Stomach (tissue), 9 donors: ENCODE data around the gene AUTS2. TPM values are rescaled to one million over a fixed set of nuclear protein-coding genes. Genes with fewer than 3 reads are reported as not detected.

Source experiments
- DNase-seq, 2 donors: peaks; one replicate each; pipeline versions ENCODE4 v3.0.0 to v3.0.0-alpha.2; 2013 to 2019
- H3K27ac ChIP-seq, 5 donors: fragments of 200-600 bp in 4 of 5; sonication (generic) in 4 of 5; one replicate each; pipeline ENCODE4 v1.5.1; 2013 to 2019; ENCODE audit warnings: mild to moderate bottlenecking in 1 of 5, moderate library complexity in 1 of 5
- H3K27me3 ChIP-seq, 3 donors: fragments of 200-600 bp; sonication (generic); one replicate each; pipeline ENCODE4 v1.5.1; 2017 to 2019; ENCODE audit warnings: mixed run types in 1 of 3
- H3K36me3 ChIP-seq, 4 donors: fragments of 200-600 bp; sonication (generic); 1 replicate in 3 of 4; 2 replicates in 1 of 4; pipeline ENCODE4 v1.5.1; 2016 to 2019
- H3K4me1 ChIP-seq, 4 donors: fragments of 200-600 bp; sonication (generic); one replicate each; pipeline ENCODE4 v1.5.1; 2016 to 2019
- H3K4me3 ChIP-seq, 4 donors: fragments of 200-600 bp; sonication (generic) in 3 of 4; one replicate each; pipeline ENCODE4 v1.5.1; 2016 to 2019; ENCODE audit warnings: mild to moderate bottlenecking in 1 of 4
- H3K9me3 ChIP-seq, 4 donors: fragments of 200-600 bp; sonication (generic); one replicate each; pipeline ENCODE4 v1.5.1; 2016 to 2019
- EP300 ChIP-seq: sonication (generic); formaldehyde crosslinking; IDR thresholded peaks from one replicate; pipeline ENCODE4 v1.6.1; 2017; ENCODE audit warnings: antibody characterized with exemption
- POLR2A ChIP-seq, 4 donors: fragments of 450-650 bp; IDR thresholded peaks; one replicate each; pipeline ENCODE4 v1.6.1; 2016; ENCODE audit warnings: antibody characterized with exemption in 4 of 4, control low read depth in 2 of 4, mild to moderate bottlenecking in 1 of 4, moderate library complexity in 1 of 4
- POLR2AphosphoS5 ChIP-seq, 3 donors: sonication (generic); formaldehyde crosslinking; IDR thresholded peaks; one replicate each; pipeline ENCODE4 v1.6.1; 2016; ENCODE audit warnings: antibody characterized with exemption in 3 of 3
- WGBS, 5 donors: extraction: QIAGEN DNeasy Blood & Tissue Kit in 3 of 5; methylation state at CpG; one replicate each; pipeline versions ENCODE4 v1.1.5 to v1.1.7; 2013 to 2018; 5-methylcytosine and 5-hydroxymethylcytosine counted together
- intact Hi-C: fragments of 100-400 bp; cut with DNase I; formaldehyde crosslinking; loops from one replicate; pipeline ENCODE4 v1.15.1; 2023; ENCODE audit warnings: low total_unique reads
- polyA plus RNA-seq, 3 donors: library from polyadenylated mRNA; stranded (reverse); fragments of 200-250 nt; gene quantifications; one replicate each; pipeline ENCODE4 v1.2.3, GENCODE V29; 2013
- total RNA-seq, 5 donors: library from RNA; depleted of rRNA; stranded (reverse); fragments of >200 nt; gene quantifications; one replicate each; pipeline versions ENCODE4 v1.1.0 to v1.2.3, GENCODE V29; 2014 to 2016
- TF ChIP-seq, protein P1 (sequence below), 7 experiments: fragments of 450-650 bp in 4 of 7; fragments of 200-600 bp in 3 of 7; sonication (generic) in 3 of 7; IDR thresholded peaks; one replicate each; pipeline ENCODE4 v1.5.1; 2016 to 2019; ENCODE audit warnings: antibody characterized with exemption in 7 of 7, control low read depth in 2 of 7, mild to moderate bottlenecking in 1 of 7
- donor health status: healthy with polysubstance abuse.
- donor health status: Bipolar disorder and iron deficiency.
- donor health status: healthy.

AUTS2 gene
- total and polyA plus RNA-seq, 8 donors, result 3.8 to 90.3 (median 38.1) TPM

DNA sequence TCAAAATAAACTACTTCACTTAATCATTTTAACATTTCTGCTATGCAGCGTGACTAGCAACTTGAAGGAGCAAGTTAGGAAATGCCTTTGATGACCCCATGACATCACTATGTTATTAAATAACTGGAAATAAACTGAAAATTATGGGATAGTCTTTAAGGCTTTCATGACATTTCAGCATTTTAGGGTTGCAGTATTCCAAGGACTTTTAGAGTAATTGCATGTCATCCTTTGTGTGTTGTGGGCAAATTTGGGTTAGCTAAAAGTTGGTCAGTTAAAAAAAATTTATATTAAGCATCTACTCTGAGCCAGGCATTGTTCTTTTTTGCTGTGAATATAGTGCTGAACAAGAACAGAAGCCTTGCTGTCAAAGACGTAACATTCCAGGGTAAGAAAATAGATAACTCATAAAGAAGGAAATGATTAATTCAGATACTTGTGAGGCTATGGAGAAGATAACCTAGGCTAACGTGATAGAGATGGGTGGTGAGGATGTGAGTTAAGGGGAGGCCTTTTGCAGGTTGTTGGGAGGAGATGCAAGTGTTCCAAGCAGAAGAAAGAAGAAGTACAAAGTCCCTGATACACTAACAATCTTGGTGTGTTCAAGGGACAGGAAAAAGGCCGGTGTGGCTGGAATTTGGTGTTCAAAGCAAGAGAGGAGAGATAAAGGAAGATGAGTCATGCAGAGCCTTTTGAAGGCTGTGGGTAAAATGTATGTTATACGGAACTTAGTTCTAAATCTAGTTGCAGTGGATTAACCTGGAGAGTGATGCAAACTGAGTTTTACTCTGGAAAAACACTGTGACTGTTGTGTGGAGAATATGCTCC lies 610.2 kb downstream of the AUTS2 start:
- Histone ChIP-seq H3K27ac (no peak overlapping the region), H3K4me1 (no peaks in the 10 kb centered on the region), H3K36me3 (no peaks in the 10 kb centered on the region), H3K4me3 (no peak overlapping the region), H3K9me3 (no peaks in the 10 kb centered on the region), H3K27me3 (no peaks in the 10 kb centered on the region)
- TF ChIP-seq, protein P1, sequence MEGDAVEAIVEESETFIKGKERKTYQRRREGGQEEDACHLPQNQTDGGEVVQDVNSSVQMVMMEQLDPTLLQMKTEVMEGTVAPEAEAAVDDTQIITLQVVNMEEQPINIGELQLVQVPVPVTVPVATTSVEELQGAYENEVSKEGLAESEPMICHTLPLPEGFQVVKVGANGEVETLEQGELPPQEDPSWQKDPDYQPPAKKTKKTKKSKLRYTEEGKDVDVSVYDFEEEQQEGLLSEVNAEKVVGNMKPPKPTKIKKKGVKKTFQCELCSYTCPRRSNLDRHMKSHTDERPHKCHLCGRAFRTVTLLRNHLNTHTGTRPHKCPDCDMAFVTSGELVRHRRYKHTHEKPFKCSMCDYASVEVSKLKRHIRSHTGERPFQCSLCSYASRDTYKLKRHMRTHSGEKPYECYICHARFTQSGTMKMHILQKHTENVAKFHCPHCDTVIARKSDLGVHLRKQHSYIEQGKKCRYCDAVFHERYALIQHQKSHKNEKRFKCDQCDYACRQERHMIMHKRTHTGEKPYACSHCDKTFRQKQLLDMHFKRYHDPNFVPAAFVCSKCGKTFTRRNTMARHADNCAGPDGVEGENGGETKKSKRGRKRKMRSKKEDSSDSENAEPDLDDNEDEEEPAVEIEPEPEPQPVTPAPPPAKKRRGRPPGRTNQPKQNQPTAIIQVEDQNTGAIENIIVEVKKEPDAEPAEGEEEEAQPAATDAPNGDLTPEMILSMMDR (IDR thresholded peaks at IDR 0.05), result no peak
- TF ChIP-seq EP300 (no peak), POLR2A (IDR thresholded peaks at IDR 0.05) (no peak)
- peak in 1 of 2 donors; percentile 15 for DNase-seq
- 47 to 65% (median 59%) methylated on average over 5 of the region's 5 CpGs for WGBS, 5 donors
- intact Hi-C loops, result no loop called here

DNA sequence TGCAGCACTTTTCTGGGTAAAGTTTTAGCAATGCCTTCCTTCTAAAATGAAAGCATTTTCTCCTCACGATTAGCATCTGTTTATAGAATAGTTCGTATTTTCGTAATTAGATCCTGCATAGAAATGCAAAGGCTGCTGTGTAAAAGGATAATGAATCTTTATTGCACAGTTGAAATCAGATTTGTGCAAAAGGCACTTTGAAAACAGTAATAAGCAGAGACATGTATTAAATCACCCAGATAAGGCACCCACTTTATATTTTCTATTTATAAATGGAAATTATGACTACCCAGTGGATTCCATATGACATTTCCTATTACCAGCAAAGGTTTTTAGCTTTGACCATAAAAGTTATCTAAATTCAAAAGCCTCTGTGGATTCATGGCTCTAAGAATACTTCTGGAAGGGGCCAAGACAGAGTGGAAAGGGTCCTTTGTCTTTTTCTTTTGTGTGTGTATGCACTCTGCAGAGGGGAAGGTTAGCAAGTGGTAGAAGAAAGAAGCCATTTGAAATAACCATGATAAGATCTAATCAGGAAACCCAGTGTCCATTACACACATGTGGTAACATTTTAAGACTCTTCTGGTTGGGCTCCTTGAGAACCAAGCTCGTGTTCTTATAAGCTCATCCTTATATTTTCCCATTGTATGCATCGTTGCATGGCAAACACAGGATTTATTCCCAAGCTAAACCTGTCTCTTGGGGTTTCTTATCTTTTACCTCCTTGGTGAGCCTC lies 612.1 kb downstream of the AUTS2 start:
- DNase-seq, result no peak
- H3K4me3 ChIP-seq, result no peak overlapping the region
- H3K9me3 ChIP-seq, result no peaks in the 10 kb centered on the region
- H3K36me3 ChIP-seq, result no peaks in the 10 kb centered on the region
- intact Hi-C loops, result no loop called here
- H3K27ac ChIP-seq, result no peak overlapping the region
- H3K4me1 ChIP-seq, result peaks cover 0 to 10% (median 0%) of the 10 kb centered on the region in 4 donors
- H3K27me3 ChIP-seq, result no peaks in the 10 kb centered on the region
- TF ChIP-seq POLR2AphosphoS5 (IDR thresholded peaks at IDR 0.05), result no peak
- TF ChIP-seq, protein P1 (IDR thresholded peaks at IDR 0.05), result no peak
- no peak for TF ChIP-seq POLR2A (IDR thresholded peaks at IDR 0.05)
- no peak for TF ChIP-seq EP300
- 73 to 87% (median 81%) methylated on average over 5 of the region's 5 CpGs for WGBS, 5 donors

- H3K4me3 ChIP-seq, result no peak overlapping the region
- peaks cover 0 to 10% (median 0%) of the 10 kb centered on the region in 4 donors for H3K4me1 ChIP-seq
- H3K36me3 ChIP-seq, result no peaks in the 10 kb centered on the region
- 95 to 96% (median 95%) methylated on average over 6 of the region's 6 CpGs for WGBS, 5 donors
- H3K9me3 ChIP-seq, result no peaks in the 10 kb centered on the region
- TF ChIP-seq, protein P1 (IDR thresholded peaks at IDR 0.05), result no peak
- TF ChIP-seq POLR2AphosphoS5 (IDR thresholded peaks at IDR 0.05) (no peak), POLR2A (IDR thresholded peaks at IDR 0.05) (no peak), EP300 (no peak)
- no peak overlapping the region for H3K27ac ChIP-seq
- no peaks in the 10 kb centered on the region for H3K27me3 ChIP-seq
- no peak for DNase-seq
- intact Hi-C loops, result no loop called here
These were observed 612.6 kb downstream of the AUTS2 start for GRCh38 chr7:70210936-70211310.

DNA sequence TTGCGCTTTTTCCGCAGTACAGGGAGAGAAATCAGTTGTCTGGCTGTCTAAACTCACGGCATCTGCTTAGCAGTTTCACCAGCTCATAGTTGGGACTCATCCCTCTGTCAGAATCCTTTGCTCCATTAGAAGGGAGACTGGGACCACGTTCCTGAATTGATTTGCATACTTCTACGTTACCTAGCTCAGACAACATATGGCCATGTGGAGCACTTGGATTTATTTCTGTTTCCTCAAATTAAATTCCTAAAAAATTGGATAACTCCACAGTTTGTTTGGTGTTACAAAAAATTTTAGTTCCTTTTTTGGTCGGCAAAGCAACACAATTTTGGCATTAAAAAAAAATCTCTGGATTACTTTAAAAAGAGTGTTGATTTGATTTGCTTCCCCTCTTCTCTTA lies 614.0 kb downstream of the AUTS2 start:
- TF ChIP-seq POLR2AphosphoS5 (IDR thresholded peaks at IDR 0.05) (no peak), POLR2A (IDR thresholded peaks at IDR 0.05) (no peak), EP300 (no peak)
- TF ChIP-seq, protein P1 (IDR thresholded peaks at IDR 0.05), result no peak
- no peak for DNase-seq
- peaks cover 0 to 10% (median 0%) of the 10 kb centered on the region in 4 donors for H3K4me1 ChIP-seq
- 87 to 93% (median 91%) methylated on average over 6 of the region's 6 CpGs for WGBS, 5 donors
- intact Hi-C loops, result no loop called here
- no peaks in the 10 kb centered on the region for H3K9me3 ChIP-seq
- no peaks in the 10 kb centered on the region for H3K36me3 ChIP-seq
- H3K27ac ChIP-seq, result no peak overlapping the region
- no peak overlapping the region for H3K4me3 ChIP-seq
- no peaks in the 10 kb centered on the region for H3K27me3 ChIP-seq
